ENCODE results near the gene IRAK1BP1. TPM values are rescaled to one million over a fixed set of nuclear protein-coding genes. Genes with fewer than 3 reads are reported as not detected.

Gene IRAK1BP1
- total RNA-seq = 3.4 and 3.6 TPM in 2 replicates

GRCh38 chr6:78867370-78868040, at the start of gene IRAK1BP1:
Gene IRAK1BP1 (plus strand): TSS chr6:78867551. CDS start chr6:78867577, 26 bp downstream.
- H3K27me3 Mint-ChIP-seq = peaks cover 4% of the 10 kb centered on the region
- peaks cover 7% of the 10 kb centered on the region for H3K36me3 Mint-ChIP-seq (ENCODE audit: low read depth)
- peak; percentile 95 for DNase-seq
- H3K4me3 Mint-ChIP-seq = peak within 1 kb of the TSS; percentile 97
- H3K27ac Mint-ChIP-seq = peak within 1 kb of the TSS; percentile 97
- H3K9me3 Mint-ChIP-seq = no peaks in the 10 kb centered on the region
- intact Hi-C loops (cut with micrococcal nuclease) = loop anchor here (1.0 to 5.0 kb wide), 4 partner anchors 211 to 1135 kb away; partner anchors contain the start of genes HMGN3, LCA5, PHIP and TTK
- H3K4me1 Mint-ChIP-seq = peaks cover 22% of the 10 kb centered on the region

GRCh38 chr6:78824045-78824444, 43.3 kb upstream of the IRAK1BP1 start:
- no peak for DNase-seq
- Mint-ChIP-seq H3K36me3 (ENCODE audit: low read depth) (no peaks in the 10 kb centered on the region), H3K9me3 (no peaks in the 10 kb centered on the region), H3K4me1 (no peaks in the 10 kb centered on the region), H3K27ac (no peak overlapping the region), H3K27me3 (no peaks in the 10 kb centered on the region), H3K4me3 (no peak overlapping the region)
- intact Hi-C loops (cut with micrococcal nuclease) = no loop called here

GRCh38 chr6:78829407-78829806, 37.9 kb upstream of the IRAK1BP1 start:
- H3K27ac Mint-ChIP-seq = no peak overlapping the region
- no peaks in the 10 kb centered on the region for H3K9me3 Mint-ChIP-seq
- H3K4me3 Mint-ChIP-seq = no peak overlapping the region
- H3K27me3 Mint-ChIP-seq = no peaks in the 10 kb centered on the region
- H3K4me1 Mint-ChIP-seq = no peaks in the 10 kb centered on the region
- intact Hi-C loops (cut with micrococcal nuclease) = no loop called here
- DNase-seq = no peak
- no peaks in the 10 kb centered on the region for H3K36me3 Mint-ChIP-seq (ENCODE audit: low read depth)

- intact Hi-C loops (cut with micrococcal nuclease) = no loop called here
- no peaks in the 10 kb centered on the region for H3K36me3 Mint-ChIP-seq (ENCODE audit: low read depth)
- DNase-seq = no peak
- peaks cover 1% of the 10 kb centered on the region for H3K27me3 Mint-ChIP-seq
- H3K9me3 Mint-ChIP-seq = no peaks in the 10 kb centered on the region
- no peak overlapping the region for H3K27ac Mint-ChIP-seq
- no peak overlapping the region for H3K4me3 Mint-ChIP-seq
- H3K4me1 Mint-ChIP-seq = no peaks in the 10 kb centered on the region
These were observed 36.5 kb upstream of the IRAK1BP1 start for GRCh38 chr6:78830805-78831204.

- DNase-seq = no peak
- H3K9me3 Mint-ChIP-seq = no peaks in the 10 kb centered on the region
- H3K4me1 Mint-ChIP-seq = no peaks in the 10 kb centered on the region
- H3K27me3 Mint-ChIP-seq = peaks cover 1% of the 10 kb centered on the region
- no peaks in the 10 kb centered on the region for H3K36me3 Mint-ChIP-seq (ENCODE audit: low read depth)
- no peak overlapping the region for H3K27ac Mint-ChIP-seq
- no peak overlapping the region for H3K4me3 Mint-ChIP-seq
- intact Hi-C loops (cut with micrococcal nuclease) = no loop called here
These were observed 35.9 kb upstream of the IRAK1BP1 start for GRCh38 chr6:78831492-78831891.

GRCh38 chr6:78832091-78832808, 35.1 kb upstream of the IRAK1BP1 start:
- DNase-seq = no peak
- intact Hi-C loops (cut with micrococcal nuclease) = no loop called here
- Mint-ChIP-seq H3K4me1 (no peaks in the 10 kb centered on the region), H3K9me3 (no peaks in the 10 kb centered on the region), H3K27ac (no peak overlapping the region), H3K4me3 (no peak overlapping the region), H3K27me3 (peaks cover 5% of the 10 kb centered on the region), H3K36me3 (ENCODE audit: low read depth) (no peaks in the 10 kb centered on the region)

GRCh38 chr6:78835817-78836216, 31.5 kb upstream of the IRAK1BP1 start:
- H3K27me3 Mint-ChIP-seq = peaks cover 10% of the 10 kb centered on the region
- no peak overlapping the region for H3K27ac Mint-ChIP-seq
- DNase-seq = no peak
- intact Hi-C loops (cut with micrococcal nuclease) = no loop called here
- H3K9me3 Mint-ChIP-seq = peaks cover 4% of the 10 kb centered on the region
- H3K36me3 Mint-ChIP-seq (ENCODE audit: low read depth) = no peaks in the 10 kb centered on the region
- no peak overlapping the region for H3K4me3 Mint-ChIP-seq
- no peaks in the 10 kb centered on the region for H3K4me1 Mint-ChIP-seq

GRCh38 chr6:78836598-78836997, 30.8 kb upstream of the IRAK1BP1 start:
- Mint-ChIP-seq H3K27ac (no peak overlapping the region), H3K9me3 (peaks cover 4% of the 10 kb centered on the region), H3K4me3 (no peak overlapping the region), H3K27me3 (peaks cover 11% of the 10 kb centered on the region), H3K4me1 (no peaks in the 10 kb centered on the region), H3K36me3 (ENCODE audit: low read depth) (no peaks in the 10 kb centered on the region)
- DNase-seq = no peak
- intact Hi-C loops (cut with micrococcal nuclease) = no loop called here

- no peak overlapping the region for H3K27ac Mint-ChIP-seq
- peaks cover 10% of the 10 kb centered on the region for H3K27me3 Mint-ChIP-seq
- no peak for DNase-seq
- H3K4me3 Mint-ChIP-seq = no peak overlapping the region
- H3K9me3 Mint-ChIP-seq = peaks cover 4% of the 10 kb centered on the region
- H3K4me1 Mint-ChIP-seq = no peaks in the 10 kb centered on the region
- intact Hi-C loops (cut with micrococcal nuclease) = no loop called here
- no peaks in the 10 kb centered on the region for H3K36me3 Mint-ChIP-seq (ENCODE audit: low read depth)
These were observed 26.2 kb upstream of the IRAK1BP1 start for GRCh38 chr6:78841111-78841510.

GRCh38 chr6:78842953-78843352, 24.4 kb upstream of the IRAK1BP1 start:
- Mint-ChIP-seq H3K27me3 (peaks cover 4% of the 10 kb centered on the region), H3K9me3 (peaks cover 4% of the 10 kb centered on the region), H3K4me1 (no peaks in the 10 kb centered on the region), H3K36me3 (ENCODE audit: low read depth) (no peaks in the 10 kb centered on the region), H3K27ac (no peak overlapping the region), H3K4me3 (no peak overlapping the region)
- DNase-seq = no peak
- intact Hi-C loops (cut with micrococcal nuclease) = no loop called here

GRCh38 chr6:78844899-78845298, 22.5 kb upstream of the IRAK1BP1 start:
- Mint-ChIP-seq H3K36me3 (ENCODE audit: low read depth) (no peaks in the 10 kb centered on the region), H3K27me3 (peaks cover 2% of the 10 kb centered on the region), H3K4me1 (no peaks in the 10 kb centered on the region), H3K9me3 (peaks cover 1% of the 10 kb centered on the region), H3K27ac (no peak overlapping the region), H3K4me3 (no peak overlapping the region)
- intact Hi-C loops (cut with micrococcal nuclease) = no loop called here
- no peak for DNase-seq

GRCh38 chr6:78845567-78845966, 21.8 kb upstream of the IRAK1BP1 start:
- Mint-ChIP-seq H3K36me3 (ENCODE audit: low read depth) (no peaks in the 10 kb centered on the region), H3K9me3 (no peaks in the 10 kb centered on the region), H3K4me3 (no peak overlapping the region), H3K27me3 (peaks cover 2% of the 10 kb centered on the region), H3K27ac (no peak overlapping the region), H3K4me1 (no peaks in the 10 kb centered on the region)
- intact Hi-C loops (cut with micrococcal nuclease) = no loop called here
- no peak for DNase-seq

- no peaks in the 10 kb centered on the region for H3K9me3 Mint-ChIP-seq
- H3K36me3 Mint-ChIP-seq (ENCODE audit: low read depth) = no peaks in the 10 kb centered on the region
- intact Hi-C loops (cut with micrococcal nuclease) = no loop called here
- no peak overlapping the region for H3K4me3 Mint-ChIP-seq
- H3K4me1 Mint-ChIP-seq = peaks cover 2% of the 10 kb centered on the region
- no peaks in the 10 kb centered on the region for H3K27me3 Mint-ChIP-seq
- no peak overlapping the region for H3K27ac Mint-ChIP-seq
- DNase-seq = no peak
These were observed 16.7 kb upstream of the IRAK1BP1 start for GRCh38 chr6:78850621-78851020.

- Mint-ChIP-seq H3K27ac (no peak overlapping the region), H3K4me1 (peaks cover 2% of the 10 kb centered on the region), H3K36me3 (ENCODE audit: low read depth) (no peaks in the 10 kb centered on the region), H3K4me3 (no peak overlapping the region), H3K9me3 (no peaks in the 10 kb centered on the region), H3K27me3 (no peaks in the 10 kb centered on the region)
- no peak for DNase-seq
- intact Hi-C loops (cut with micrococcal nuclease) = no loop called here
These were observed 16.2 kb upstream of the IRAK1BP1 start for GRCh38 chr6:78851156-78851555.

All from activated CD4-positive, alpha-beta T cell treated with anti-CD3 and anti-CD28 coated beads, Interleukin-2, amount 10 ng/mL, durations not matched to agents 24 days and 14 days (primary cell).